ENCODE results near the gene MVB12A. TPM values are rescaled to one million over a fixed set of nuclear protein-coding genes. Genes with fewer than 3 reads are reported as not detected.

MVB12A gene
- total and polyA plus RNA-seq, 2 of the 8 experiments (the other 6 are each of a cell fraction or from before 2014, with no cell fraction given), result 37.9 to 76.6 TPM

DNA sequence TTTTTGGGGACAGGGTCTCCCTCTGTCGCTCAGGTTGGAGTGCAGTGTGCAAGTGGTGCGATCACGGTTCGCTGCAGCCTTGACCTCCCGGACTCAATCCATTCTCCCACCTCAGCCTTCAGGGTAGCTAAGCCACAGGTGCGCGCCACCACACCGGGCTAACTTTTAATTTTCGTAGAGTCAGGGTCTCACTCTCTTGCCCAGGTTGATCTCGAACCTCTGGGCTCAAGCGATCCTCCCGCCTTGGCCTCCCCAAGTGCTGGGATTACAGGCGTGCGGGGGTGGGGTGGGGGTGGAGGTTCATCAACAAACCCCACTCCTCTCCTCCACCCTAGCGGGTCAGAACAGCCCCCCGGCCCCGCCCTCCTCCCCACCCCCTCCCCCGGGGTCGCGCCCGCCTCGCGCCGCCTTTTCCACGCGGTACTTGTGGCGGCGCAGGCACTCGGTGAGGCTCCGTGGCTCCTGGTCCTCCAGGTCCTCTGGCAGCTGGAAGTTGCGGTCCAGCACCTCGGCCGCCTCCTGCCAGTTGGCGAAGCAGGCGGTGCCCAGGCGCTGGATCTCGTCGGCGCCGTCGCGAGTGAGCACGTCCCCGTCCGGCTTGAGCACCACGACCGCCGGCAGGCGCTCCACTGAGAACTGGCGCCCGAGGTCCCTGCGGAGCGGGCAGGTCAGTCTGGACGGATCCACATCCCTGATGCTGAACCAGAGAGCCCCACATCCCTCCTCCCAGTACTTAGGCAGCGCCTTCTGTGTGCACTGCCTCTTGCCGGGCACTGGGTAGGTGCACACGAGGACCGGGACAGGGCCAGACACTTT, 35.7 kb downstream of the MVB12A start:
- POLR2A ChIA-PET (ENCODE audit: partially characterized antibody), result interaction anchor here (1.4 kb wide), 1 partner anchor 10 kb away, joined by 13 read pairs; no protein-coding TSS in a partner anchor
- CTCF ChIA-PET (ENCODE audit: partially characterized antibody), result interaction anchor here (0.7 to 2.4 kb wide), 12 partner anchors 10 to 118 kb away, joined by 3 to 27 read pairs (median 5); partner anchors contain the start of gene BST2
- H4K20me1 ChIP-seq (replicated peaks in 1 of 2; ENCODE audit: control insufficient read depth in 1 of 2, insufficient read depth in 2 of 2, low read length in 2 of 2), result peaks cover 0 to 1% of the 10 kb centered on the region in 2 experiments
- H3K23ac ChIP-seq (ENCODE audit: insufficient read length), result no peak overlapping the region
- H3K4me1 ChIP-seq (replicated peaks in 1 of 4; ENCODE audit: control insufficient read depth in 3 of 4, insufficient read depth in 4 of 4, low read length in 3 of 4), result peaks cover 0 to 9% (median 4%) of the 10 kb centered on the region in 4 experiments; a peak in 5 of 7 replicates
- H3K4me3 ChIP-seq (ENCODE audit: extremely low read depth in 1 of 4, insufficient read depth in 2 of 4, low read depth in 3 of 4, low read length in 4 of 4), result peak overlapping the region in 2 of 4 experiments; percentile 9 to 38; a peak in 3 of 8 replicates
- peak overlapping the region; percentile 68 for H4K8ac ChIP-seq (ENCODE audit: extremely low read depth, insufficient read depth, low read length)
- no peak for FAIRE-seq
- H4K91ac ChIP-seq (replicated peaks; ENCODE audit: insufficient read length, low read length), result peak overlapping the region; percentile 65
- no peak overlapping the region for H3K56ac ChIP-seq (replicated peaks; ENCODE audit: insufficient read length, low read depth, low read length)
- WGBS, 2 experiments (ENCODE audit: extremely low coverage in 1 of 2, insufficient coverage in 1 of 2, insufficient read length in 1 of 2, insufficient replicate concordance in 2 of 2, low coverage in 1 of 2, low lambda C conversion rate in 2 of 2, missing lambda C conversion rate in 1 of 2), result 24% methylated on average over 45 of the region's 58 CpGs; no CpG with 5 or more reads in 1 of the 2 experiments
- peak in 1 of 2 experiments; percentile 67 for DNase-seq (ENCODE audit: low read depth in 1 of 2, low spot score in 2 of 2)
- H3K9me3 ChIP-seq (ENCODE audit: insufficient read depth in 2 of 2, low read depth in 1 of 2, low read length in 1 of 2), result no peaks in the 10 kb centered on the region
- no peak overlapping the region for H3K14ac ChIP-seq (ENCODE audit: insufficient read length)
- H4K5ac ChIP-seq (ENCODE audit: insufficient read length, low read depth, low read length), result peak overlapping the region; percentile 52
- H2BK15ac ChIP-seq (ENCODE audit: low read length), result 0 out of 2 replicates have a peak overlapping the region, but pooled peaks have one; percentile 81
- no peaks in the 10 kb centered on the region for H3K79me1 ChIP-seq (ENCODE audit: low read depth, low read length)
- peak overlapping the region; percentile 96 for H2AFZ ChIP-seq (ENCODE audit: low read length)
- H3K9ac ChIP-seq (replicated peaks in 1 of 4; ENCODE audit: extremely low read depth in 1 of 4, low read depth in 3 of 4, low read length in 3 of 4), result no peak overlapping the region
- H2BK20ac ChIP-seq (ENCODE audit: low read length), result no peak overlapping the region
- no peak overlapping the region for H2BK120ac ChIP-seq (replicated peaks; ENCODE audit: low read depth, low read length)
- peak overlapping the region; percentile 32 for H3K18ac ChIP-seq (ENCODE audit: extremely low read depth, low read length)
- H3K79me2 ChIP-seq (ENCODE audit: control insufficient read depth in 1 of 2, insufficient read depth in 2 of 2, low read length in 2 of 2), result no peaks in the 10 kb centered on the region
- no peaks in the 10 kb centered on the region; the same call in 1 of the 2 replicates for H3K23me2 ChIP-seq (ENCODE audit: low read depth, low read length)
- no peak overlapping the region for H3K4ac ChIP-seq (replicated peaks; ENCODE audit: insufficient read length, low read depth, low read length)
- H3K27ac ChIP-seq (ENCODE audit: low read depth, low read length), result no peak overlapping the region
- no peak overlapping the region for H2BK5ac ChIP-seq (ENCODE audit: low read depth, low read length)
- H2BK12ac ChIP-seq (ENCODE audit: low read depth, low read length), result peak overlapping the region; percentile 55; the same call in 1 of the 2 replicates
- H3K4me2 ChIP-seq (ENCODE audit: insufficient read depth in 1 of 2, low read depth in 2 of 2, low read length in 2 of 2), result peak overlapping the region; percentile 58 to 73
- H3K27me3 ChIP-seq (replicated peaks in 1 of 4; ENCODE audit: control insufficient read depth in 3 of 4, extremely low read depth in 1 of 4, insufficient read depth in 3 of 4, low read length in 3 of 4), result peaks cover 6 to 27% (median 22%) of the 10 kb centered on the region in 4 experiments
- H2AK5ac ChIP-seq (ENCODE audit: low read depth, low read length), result no peak overlapping the region
- no peaks in the 10 kb centered on the region for H3K36me3 ChIP-seq (ENCODE audit: control insufficient read depth in 2 of 4, insufficient read depth in 4 of 4, low read length in 3 of 4)
- TF ChIP-seq GABPA (IDR thresholded peaks at IDR 0.05; ENCODE audit: borderline replicate concordance, insufficient read depth, low read length) (no peak), RFX5 (IDR thresholded peaks at IDR 0.05; ENCODE audit: borderline replicate concordance, low read depth, low read length) (no peak), HDAC2 (IDR thresholded peaks at IDR 0.05; ENCODE audit: borderline replicate concordance in 1 of 2, low read depth in 2 of 2, low read length in 2 of 2) (0 out of 4 replicates have a peak, but pooled peaks of 1 of the 2 experiments have one; percentile 22), YY1 (IDR thresholded peaks at IDR 0.05; ENCODE audit: low read depth, low read length) (no peak), POLR2A (IDR thresholded peaks at IDR 0.05; ENCODE audit: control extremely low read depth in 1 of 2, low read depth in 2 of 2, low read length in 2 of 2) (no peak), TAF7 (optimal IDR thresholded peaks at IDR 0.05; ENCODE audit: borderline replicate concordance, low read depth, low read length) (no peak), TEAD4 (IDR thresholded peaks at IDR 0.05; ENCODE audit: low read depth, low read length) (no peak), SAP30 (IDR thresholded peaks at IDR 0.05; ENCODE audit: insufficient read depth, insufficient replicate concordance, low read length) (no peak), SIRT6 (IDR thresholded peaks at IDR 0.05; ENCODE audit: low read length) (no peak), SP4 (IDR thresholded peaks at IDR 0.05; ENCODE audit: low read length) (no peak), ASH2L (IDR thresholded peaks at IDR 0.05; ENCODE audit: low read length) (no peak), BCL11A (IDR thresholded peaks at IDR 0.05; ENCODE audit: low read depth in 2 of 2, low read length in 2 of 2) (no peak)
